ENCODE measurements around the gene AUTS2.

The AUTS2 gene

DNA sequence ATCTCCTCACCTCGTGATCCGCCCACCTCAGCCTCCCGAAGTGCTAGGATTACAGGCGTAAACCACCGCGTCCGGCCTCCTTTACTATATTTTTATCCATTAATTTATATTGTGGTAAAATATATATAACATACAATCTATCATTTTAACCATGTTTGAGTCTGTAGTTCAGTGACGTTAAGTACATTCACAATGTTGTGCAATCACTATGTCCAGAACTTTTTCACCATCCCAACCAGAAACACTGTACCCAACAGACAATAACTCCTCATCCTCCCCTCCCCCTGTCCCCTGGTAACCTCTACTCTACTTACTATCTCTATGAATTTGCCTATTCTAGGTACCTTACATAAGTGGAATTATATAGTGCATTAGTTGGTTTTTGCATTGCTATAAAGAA is 1236.1 kb downstream of the AUTS2 start:
- H3K27ac Mint-ChIP-seq = no peak overlapping the region
- no peak overlapping the region for H3K4me3 Mint-ChIP-seq
- TF ChIP-seq, protein P1, sequence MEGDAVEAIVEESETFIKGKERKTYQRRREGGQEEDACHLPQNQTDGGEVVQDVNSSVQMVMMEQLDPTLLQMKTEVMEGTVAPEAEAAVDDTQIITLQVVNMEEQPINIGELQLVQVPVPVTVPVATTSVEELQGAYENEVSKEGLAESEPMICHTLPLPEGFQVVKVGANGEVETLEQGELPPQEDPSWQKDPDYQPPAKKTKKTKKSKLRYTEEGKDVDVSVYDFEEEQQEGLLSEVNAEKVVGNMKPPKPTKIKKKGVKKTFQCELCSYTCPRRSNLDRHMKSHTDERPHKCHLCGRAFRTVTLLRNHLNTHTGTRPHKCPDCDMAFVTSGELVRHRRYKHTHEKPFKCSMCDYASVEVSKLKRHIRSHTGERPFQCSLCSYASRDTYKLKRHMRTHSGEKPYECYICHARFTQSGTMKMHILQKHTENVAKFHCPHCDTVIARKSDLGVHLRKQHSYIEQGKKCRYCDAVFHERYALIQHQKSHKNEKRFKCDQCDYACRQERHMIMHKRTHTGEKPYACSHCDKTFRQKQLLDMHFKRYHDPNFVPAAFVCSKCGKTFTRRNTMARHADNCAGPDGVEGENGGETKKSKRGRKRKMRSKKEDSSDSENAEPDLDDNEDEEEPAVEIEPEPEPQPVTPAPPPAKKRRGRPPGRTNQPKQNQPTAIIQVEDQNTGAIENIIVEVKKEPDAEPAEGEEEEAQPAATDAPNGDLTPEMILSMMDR (IDR thresholded peaks at IDR 0.05; ENCODE audit: unreplicated experiment in 3 of 3) = no peak
- H3K9me3 Mint-ChIP-seq = peaks cover 15% of the 10 kb centered on the region
- no peaks in the 10 kb centered on the region for H3K36me3 Mint-ChIP-seq (ENCODE audit: low read depth)
- peaks cover 10% of the 10 kb centered on the region for H3K27me3 Mint-ChIP-seq (ENCODE audit: low read depth)
- peaks cover 3% of the 10 kb centered on the region for H3K4me1 Mint-ChIP-seq

DNA sequence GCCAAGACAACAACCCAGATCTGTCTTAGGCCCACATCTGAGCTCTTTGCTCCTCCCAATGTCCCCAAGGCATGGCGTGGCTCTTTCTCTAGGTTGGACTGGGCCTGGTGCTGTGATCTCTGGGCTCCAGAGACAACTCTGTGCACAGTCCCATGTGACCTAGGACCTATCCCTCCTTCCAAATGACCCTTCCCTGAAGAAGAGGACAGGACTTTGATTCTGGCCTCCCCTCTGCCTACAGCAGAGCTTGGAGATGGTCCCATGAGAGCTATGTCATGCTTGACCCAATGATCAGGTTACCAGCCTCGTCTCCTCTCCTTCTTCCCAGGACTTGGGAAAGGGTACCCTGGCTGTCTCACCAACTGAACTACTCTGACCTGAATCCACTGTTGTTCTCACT is 1237.4 kb downstream of the AUTS2 start:
- Mint-ChIP-seq H3K4me3 (no peak overlapping the region), H3K36me3 (ENCODE audit: low read depth) (no peaks in the 10 kb centered on the region)

DNA sequence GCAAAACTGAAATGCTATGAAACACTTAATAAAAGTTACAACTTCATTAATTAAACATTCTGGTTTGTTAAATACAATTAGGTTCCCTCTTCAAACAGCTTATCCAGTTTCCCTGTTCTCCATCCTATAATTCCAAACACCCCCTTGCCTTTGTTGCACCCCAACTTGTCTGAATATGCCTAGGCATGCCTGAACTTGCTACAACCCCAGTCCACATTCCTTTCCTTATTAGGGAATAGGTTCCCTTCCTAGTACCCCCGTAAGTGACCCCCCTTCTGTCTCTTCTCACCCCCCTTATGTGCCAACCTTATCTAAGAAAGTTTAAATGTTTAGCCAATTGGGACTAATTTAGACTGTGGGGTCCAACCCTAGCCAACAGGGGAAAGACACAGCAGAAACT is 1238.0 kb downstream of the AUTS2 start:
- Mint-ChIP-seq H3K27me3 (ENCODE audit: low read depth) (peaks cover 10% of the 10 kb centered on the region), H3K27ac (no peak overlapping the region), H3K4me3 (no peak overlapping the region), H3K9me3 (peaks cover 24% of the 10 kb centered on the region), H3K36me3 (ENCODE audit: low read depth) (no peaks in the 10 kb centered on the region), H3K4me1 (no peaks in the 10 kb centered on the region)
- TF ChIP-seq, protein P1 (IDR thresholded peaks at IDR 0.05; ENCODE audit: unreplicated experiment in 3 of 3) = no peak

More for the DNA sequence above, 1237.4 kb downstream of the AUTS2 start:
- TF ChIP-seq, protein P1 (IDR thresholded peaks at IDR 0.05; ENCODE audit: unreplicated experiment in 3 of 3) = no peak
- Mint-ChIP-seq H3K4me1 (no peaks in the 10 kb centered on the region), H3K9me3 (peaks cover 18% of the 10 kb centered on the region), H3K27me3 (ENCODE audit: low read depth) (peaks cover 10% of the 10 kb centered on the region), H3K27ac (no peak overlapping the region)

DNA sequence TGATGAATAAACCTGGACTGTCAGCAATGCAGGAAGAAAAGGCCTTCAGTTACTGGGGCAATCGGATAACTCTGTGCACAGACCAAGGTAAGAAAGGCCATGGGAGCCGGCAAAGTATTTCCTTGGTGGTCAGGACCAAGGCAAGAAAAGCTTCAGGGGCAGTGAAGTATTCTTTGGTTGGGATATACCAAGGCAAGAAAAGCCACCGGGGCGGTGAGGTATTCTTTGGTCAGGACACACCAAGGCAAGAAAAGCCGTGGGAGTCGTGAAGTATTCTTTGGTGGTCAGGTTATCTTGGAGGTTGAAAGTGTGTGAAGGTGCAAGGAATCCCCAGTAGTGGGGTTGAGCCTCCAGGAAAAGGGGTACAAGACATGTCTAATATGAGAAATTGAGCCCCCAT is 1238.7 kb downstream of the AUTS2 start:
- H3K36me3 Mint-ChIP-seq (ENCODE audit: low read depth) = no peaks in the 10 kb centered on the region
- H3K27me3 Mint-ChIP-seq (ENCODE audit: low read depth) = peaks cover 10% of the 10 kb centered on the region
- TF ChIP-seq, protein P1 (IDR thresholded peaks at IDR 0.05; ENCODE audit: unreplicated experiment in 3 of 3) = no peak
- H3K27ac Mint-ChIP-seq = no peak overlapping the region
- H3K4me1 Mint-ChIP-seq = no peaks in the 10 kb centered on the region
- H3K4me3 Mint-ChIP-seq = no peak overlapping the region
- peaks cover 27% of the 10 kb centered on the region for H3K9me3 Mint-ChIP-seq

DNA sequence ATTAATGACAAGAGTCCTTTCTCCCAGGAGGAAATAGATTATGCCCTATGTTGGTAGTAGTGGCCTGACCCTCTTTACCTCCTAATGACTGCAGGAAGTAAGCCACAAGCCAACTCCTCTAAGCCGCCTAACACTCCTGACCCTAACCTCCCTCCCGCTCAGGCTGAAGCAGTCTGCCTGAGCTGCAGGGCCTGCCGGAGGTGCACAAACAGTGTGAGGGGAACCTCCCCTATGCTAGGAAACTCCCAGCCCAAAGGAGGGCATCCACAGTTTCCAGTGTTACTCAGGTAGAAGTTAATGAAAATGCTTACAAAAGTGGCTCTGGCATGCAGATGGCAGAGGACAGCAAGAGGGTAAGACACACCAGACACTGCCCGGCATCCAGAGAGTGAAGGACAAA is 1239.3 kb downstream of the AUTS2 start:
- no peaks in the 10 kb centered on the region for H3K4me1 Mint-ChIP-seq
- TF ChIP-seq, protein P1 (IDR thresholded peaks at IDR 0.05; ENCODE audit: unreplicated experiment in 3 of 3) = no peak
- no peak overlapping the region for H3K27ac Mint-ChIP-seq
- H3K36me3 Mint-ChIP-seq (ENCODE audit: low read depth) = no peaks in the 10 kb centered on the region
- peaks cover 10% of the 10 kb centered on the region for H3K27me3 Mint-ChIP-seq (ENCODE audit: low read depth)
- no peak overlapping the region for H3K4me3 Mint-ChIP-seq
- peaks cover 34% of the 10 kb centered on the region for H3K9me3 Mint-ChIP-seq

DNA sequence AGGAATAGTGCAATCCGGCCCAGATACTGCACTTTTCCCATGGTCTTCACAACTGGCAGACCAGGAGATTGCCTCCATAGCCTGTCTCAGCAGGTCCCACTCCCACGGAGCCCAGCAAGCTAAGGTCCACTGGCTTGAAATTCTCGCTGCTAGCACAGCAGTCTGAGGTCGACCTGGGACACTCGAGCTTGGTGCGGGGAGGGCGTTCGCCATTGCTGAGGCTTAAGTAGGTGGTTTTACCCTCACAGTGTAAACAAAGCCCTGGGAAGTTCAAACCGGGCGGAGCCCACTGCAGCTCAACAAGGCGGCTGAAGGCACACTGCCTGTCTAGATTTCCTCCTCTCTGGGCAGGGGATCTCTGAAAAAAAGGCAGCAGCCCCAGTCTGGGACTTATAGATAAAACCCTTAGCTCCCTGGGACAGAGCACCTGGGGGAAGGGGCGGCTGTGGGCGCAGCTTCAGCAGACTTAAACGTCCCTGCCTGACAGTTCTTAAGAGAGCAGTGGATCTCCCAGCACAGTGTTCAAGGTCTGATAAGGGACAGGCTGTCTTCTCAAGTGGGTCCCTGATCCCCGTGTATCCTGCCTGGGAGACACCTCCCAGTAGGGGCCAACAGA is 1240.1 kb downstream of the AUTS2 start:
- H3K36me3 Mint-ChIP-seq (ENCODE audit: low read depth) = no peaks in the 10 kb centered on the region
- TF ChIP-seq, protein P1 (IDR thresholded peaks at IDR 0.05; ENCODE audit: unreplicated experiment in 3 of 3) = no peak
- H3K4me1 Mint-ChIP-seq = no peaks in the 10 kb centered on the region
- H3K27ac Mint-ChIP-seq = no peak overlapping the region
- peaks cover 10% of the 10 kb centered on the region for H3K27me3 Mint-ChIP-seq (ENCODE audit: low read depth)
- no peak overlapping the region for H3K4me3 Mint-ChIP-seq
- H3K9me3 Mint-ChIP-seq = peaks cover 39% of the 10 kb centered on the region
